ENCODE data around the gene UBE3C. TPM values are rescaled to one million over a fixed set of nuclear protein-coding genes. Genes with fewer than 3 reads are reported as not detected.
"Not testable (repeated sequence)": the region's sequence is repeated elsewhere in the genome, so short reads cannot be mapped to it uniquely, and the experiment has no call there.

UBE3C gene
- total RNA-seq, 1 experiment from 2014 or later: 81.1 TPM

- DNase-seq: no peak
- Mint-ChIP-seq H3K4me3 (ENCODE audit: low read depth, unreplicated experiment) (no peak overlapping the region), H3K36me3 (ENCODE audit: insufficient read depth, unreplicated experiment) (peaks cover 32% of the 10 kb centered on the region), H3K27me3 (ENCODE audit: unreplicated experiment) (no peaks in the 10 kb centered on the region), H3K27ac (ENCODE audit: unreplicated experiment) (no peak overlapping the region), H3K4me1 (ENCODE audit: low read depth, unreplicated experiment) (no peaks in the 10 kb centered on the region), H3K9me3 (ENCODE audit: low read depth, unreplicated experiment) (no peaks in the 10 kb centered on the region)
- intact Hi-C loops (cut with micrococcal nuclease; ENCODE audit: unreplicated experiment): no loop called here
- no TSS peak for BruUV-seq (replicated peaks)
- CTCF ChIA-PET: no interaction called here
- no peak for TF ChIP-seq CTCF (IDR thresholded peaks at IDR 0.05; ENCODE audit: unreplicated experiment)
Measured at GRCh38 chr7:157253850-157254249, 115.1 kb downstream of the UBE3C start.

- H3K27ac Mint-ChIP-seq (ENCODE audit: unreplicated experiment); H3K4me1 Mint-ChIP-seq (ENCODE audit: low read depth, unreplicated experiment); H3K4me3 Mint-ChIP-seq (ENCODE audit: low read depth, unreplicated experiment); DNase-seq; BruUV-seq (replicated peaks); H3K9me3 Mint-ChIP-seq (ENCODE audit: low read depth, unreplicated experiment); H3K27me3 Mint-ChIP-seq (ENCODE audit: unreplicated experiment); CTCF ChIA-PET; intact Hi-C loops (cut with micrococcal nuclease; ENCODE audit: unreplicated experiment): not testable (repeated sequence)
- peaks cover 42% of the 10 kb centered on the region for H3K36me3 Mint-ChIP-seq (ENCODE audit: insufficient read depth, unreplicated experiment)
Measured at GRCh38 chr7:157254781-157255180, 116.1 kb downstream of the UBE3C start.

GRCh38 chr7:157255201-157255606, 116.5 kb downstream of the UBE3C start:
- H3K27ac Mint-ChIP-seq (ENCODE audit: unreplicated experiment): no peak overlapping the region
- H3K27me3 Mint-ChIP-seq (ENCODE audit: unreplicated experiment): no peaks in the 10 kb centered on the region
- DNase-seq: no peak
- TF ChIP-seq CTCF (IDR thresholded peaks at IDR 0.05; ENCODE audit: unreplicated experiment): no peak
- H3K4me1 Mint-ChIP-seq (ENCODE audit: low read depth, unreplicated experiment): no peaks in the 10 kb centered on the region
- CTCF ChIA-PET: no interaction called here
- intact Hi-C loops (cut with micrococcal nuclease; ENCODE audit: unreplicated experiment): no loop called here
- no TSS peak for BruUV-seq (replicated peaks)
- H3K9me3 Mint-ChIP-seq (ENCODE audit: low read depth, unreplicated experiment): no peaks in the 10 kb centered on the region
- no peak overlapping the region for H3K4me3 Mint-ChIP-seq (ENCODE audit: low read depth, unreplicated experiment)
- H3K36me3 Mint-ChIP-seq (ENCODE audit: insufficient read depth, unreplicated experiment): peaks cover 42% of the 10 kb centered on the region

GRCh38 chr7:157263156-157263555, 124.4 kb downstream of the UBE3C start:
- TF ChIP-seq CTCF (IDR thresholded peaks at IDR 0.05; ENCODE audit: unreplicated experiment): no peak
- H3K27me3 Mint-ChIP-seq (ENCODE audit: unreplicated experiment): no peaks in the 10 kb centered on the region
- H3K36me3 Mint-ChIP-seq (ENCODE audit: insufficient read depth, unreplicated experiment): peaks cover 60% of the 10 kb centered on the region
- no peak overlapping the region for H3K27ac Mint-ChIP-seq (ENCODE audit: unreplicated experiment)
- H3K4me3 Mint-ChIP-seq (ENCODE audit: low read depth, unreplicated experiment): no peak overlapping the region
- DNase-seq: no peak
- intact Hi-C loops (cut with micrococcal nuclease; ENCODE audit: unreplicated experiment): no loop called here
- BruUV-seq (replicated peaks): no TSS peak
- no peaks in the 10 kb centered on the region for H3K9me3 Mint-ChIP-seq (ENCODE audit: low read depth, unreplicated experiment)
- H3K4me1 Mint-ChIP-seq (ENCODE audit: low read depth, unreplicated experiment): no peaks in the 10 kb centered on the region
- CTCF ChIA-PET: no interaction called here

GRCh38 chr7:157265051-157265450, 126.3 kb downstream of the UBE3C start:
- no peaks in the 10 kb centered on the region for H3K4me1 Mint-ChIP-seq (ENCODE audit: low read depth, unreplicated experiment)
- CTCF ChIA-PET: no interaction called here
- H3K36me3 Mint-ChIP-seq (ENCODE audit: insufficient read depth, unreplicated experiment): peaks cover 57% of the 10 kb centered on the region
- no peak for TF ChIP-seq CTCF (IDR thresholded peaks at IDR 0.05; ENCODE audit: unreplicated experiment)
- no TSS peak for BruUV-seq (replicated peaks)
- H3K27ac Mint-ChIP-seq (ENCODE audit: unreplicated experiment): no peak overlapping the region
- no peaks in the 10 kb centered on the region for H3K27me3 Mint-ChIP-seq (ENCODE audit: unreplicated experiment)
- H3K4me3 Mint-ChIP-seq (ENCODE audit: low read depth, unreplicated experiment): no peak overlapping the region
- intact Hi-C loops (cut with micrococcal nuclease; ENCODE audit: unreplicated experiment): no loop called here
- no peaks in the 10 kb centered on the region for H3K9me3 Mint-ChIP-seq (ENCODE audit: low read depth, unreplicated experiment)
- DNase-seq: no peak
